Stimulated activated CD8-positive, alpha-beta memory T cell treated with anti-CD3 and anti-CD28 coated beads, Interleukin-12 subunit alpha, Interleukin-12 subunit beta, amount 100 ng/mL, for 24 hours (primary cell): ENCODE measurements around the gene IMPACT.

ENCODE experiments used
- DNase-seq: peaks from one replicate; pipeline ENCODE4 v3.0.0-alpha.2; 2020; ENCODE audit errors: extremely low read depth

Gene IMPACT

DNA sequence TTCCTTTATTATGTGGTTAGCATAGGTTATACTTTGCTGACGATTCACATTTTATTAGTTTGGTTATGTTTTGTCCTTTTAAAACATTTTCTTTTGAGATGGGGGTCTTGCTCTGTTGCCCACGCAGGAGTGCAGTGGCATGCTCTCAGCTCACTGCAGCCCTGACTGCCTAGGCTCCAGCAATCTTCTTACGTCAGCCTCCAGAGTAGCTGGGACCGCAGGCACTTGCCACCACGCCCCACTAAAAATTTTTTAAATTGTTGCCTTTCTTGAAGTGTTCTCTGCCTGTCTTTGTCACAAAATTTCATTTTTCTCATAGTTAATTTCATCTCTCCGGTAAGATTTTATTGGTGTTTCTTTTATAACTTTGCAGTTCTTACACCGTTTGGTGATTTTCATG lies 52.9 kb downstream of the IMPACT start:
- no peak for DNase-seq

DNA sequence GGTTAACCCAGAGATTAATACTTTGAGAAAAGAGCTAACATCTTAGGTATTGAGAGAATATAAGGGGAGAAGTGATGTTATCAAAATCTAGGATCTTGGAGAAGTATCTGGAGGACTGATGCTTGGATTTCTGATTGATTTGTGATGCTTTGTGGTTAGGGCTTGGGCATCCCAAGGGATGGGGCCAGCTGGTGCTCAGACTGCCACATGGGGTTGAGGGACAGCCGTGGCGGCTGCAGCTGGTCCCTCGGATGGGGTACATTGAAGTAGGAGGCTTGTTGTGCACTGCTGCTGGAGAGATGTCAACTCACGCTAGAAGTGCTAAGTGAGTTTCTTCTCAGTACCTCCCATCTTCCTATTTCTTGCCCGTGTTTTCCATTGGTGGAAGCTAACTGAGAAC lies 56.4 kb downstream of the IMPACT start:
- no peak for DNase-seq

DNA sequence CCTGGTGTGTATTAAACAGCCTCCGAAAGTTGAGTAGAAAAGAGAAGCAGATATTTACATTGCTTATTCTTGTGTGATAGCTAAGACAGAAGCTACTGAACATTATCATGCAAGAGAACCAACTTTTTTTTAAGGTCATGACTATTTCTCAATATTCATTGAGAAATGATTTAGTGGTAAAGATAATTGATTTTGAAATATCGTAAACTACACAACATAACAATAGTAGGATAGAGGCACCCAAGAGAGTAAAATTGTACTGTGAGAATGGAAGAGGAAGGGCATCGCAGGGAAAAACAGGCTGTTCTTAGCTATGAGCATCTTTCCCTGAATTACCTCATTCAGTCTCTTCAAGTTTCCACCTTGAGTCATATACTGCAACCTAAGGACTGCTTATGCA lies 59.2 kb downstream of the IMPACT start:
- no peak for DNase-seq

DNA sequence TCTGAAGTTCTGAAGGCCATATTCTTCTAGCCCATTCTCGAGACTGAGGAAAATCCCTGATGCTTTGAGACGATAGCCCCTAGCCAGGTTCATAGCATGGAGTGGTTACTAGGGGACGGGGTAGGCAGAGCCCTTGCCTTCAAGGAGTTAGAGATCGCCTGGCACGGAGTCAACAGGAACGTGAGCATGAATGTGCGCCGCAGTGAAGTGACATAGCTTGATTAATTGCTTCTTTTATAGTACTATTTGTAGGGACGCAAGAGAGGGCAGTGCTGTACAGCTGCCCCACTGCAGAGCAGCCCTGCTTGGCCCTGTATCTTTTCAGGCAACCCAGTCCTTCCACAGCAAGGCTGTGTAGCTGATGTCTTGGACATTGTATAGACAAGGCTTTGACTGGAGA lies 60.2 kb downstream of the IMPACT start:
- no peak for DNase-seq

DNA sequence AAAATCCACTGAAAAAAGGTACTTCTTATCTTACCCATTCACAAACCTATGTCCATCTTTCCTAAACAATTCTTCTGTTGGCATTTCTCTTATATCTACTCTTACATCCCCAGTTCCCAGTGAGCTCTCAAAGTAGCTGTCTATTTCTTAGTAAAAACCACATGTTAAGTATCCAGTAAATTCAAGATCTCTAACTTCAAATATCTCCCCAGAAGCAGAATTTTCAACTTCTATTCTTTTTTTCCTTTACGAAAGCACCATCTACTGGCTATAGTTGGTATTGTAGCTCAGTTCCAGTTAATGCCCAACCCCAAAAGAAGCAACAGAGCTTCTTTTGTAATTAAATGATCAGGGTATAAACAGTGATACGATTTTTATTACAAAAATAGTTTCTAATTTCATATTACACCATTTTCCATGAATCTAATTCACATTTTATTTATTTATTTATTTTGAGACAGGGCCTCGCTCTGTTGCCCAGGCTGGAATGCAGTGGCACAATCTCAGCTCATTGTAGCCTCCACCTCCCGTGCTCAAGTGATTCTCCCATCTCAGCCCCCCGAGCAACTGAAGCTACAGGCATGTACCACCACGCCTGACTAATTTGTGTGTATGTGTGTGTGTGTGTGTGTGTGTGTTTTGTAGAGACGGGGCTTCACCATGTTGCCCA lies 62.5 kb downstream of the IMPACT start:
- DNase-seq = no peak

DNA sequence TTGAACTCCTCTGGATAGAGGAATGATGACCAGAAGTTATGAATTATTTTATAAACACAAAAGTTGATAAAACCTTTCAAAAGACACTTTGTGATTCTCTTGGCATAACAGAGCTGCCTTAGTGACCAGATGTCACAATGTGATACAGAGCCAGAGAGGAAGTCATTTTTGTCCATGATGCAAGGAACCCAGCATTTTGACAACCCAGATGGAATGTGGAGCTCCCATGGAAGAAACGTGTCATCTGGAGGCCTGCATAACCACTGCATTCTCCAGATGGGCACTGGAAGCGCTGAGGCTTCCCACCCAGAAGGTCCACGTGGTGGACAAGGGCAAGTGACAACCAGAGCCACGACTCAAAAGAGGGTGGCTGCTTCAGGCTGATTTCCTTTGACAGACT lies 64.1 kb downstream of the IMPACT start:
- DNase-seq = no peak

DNA sequence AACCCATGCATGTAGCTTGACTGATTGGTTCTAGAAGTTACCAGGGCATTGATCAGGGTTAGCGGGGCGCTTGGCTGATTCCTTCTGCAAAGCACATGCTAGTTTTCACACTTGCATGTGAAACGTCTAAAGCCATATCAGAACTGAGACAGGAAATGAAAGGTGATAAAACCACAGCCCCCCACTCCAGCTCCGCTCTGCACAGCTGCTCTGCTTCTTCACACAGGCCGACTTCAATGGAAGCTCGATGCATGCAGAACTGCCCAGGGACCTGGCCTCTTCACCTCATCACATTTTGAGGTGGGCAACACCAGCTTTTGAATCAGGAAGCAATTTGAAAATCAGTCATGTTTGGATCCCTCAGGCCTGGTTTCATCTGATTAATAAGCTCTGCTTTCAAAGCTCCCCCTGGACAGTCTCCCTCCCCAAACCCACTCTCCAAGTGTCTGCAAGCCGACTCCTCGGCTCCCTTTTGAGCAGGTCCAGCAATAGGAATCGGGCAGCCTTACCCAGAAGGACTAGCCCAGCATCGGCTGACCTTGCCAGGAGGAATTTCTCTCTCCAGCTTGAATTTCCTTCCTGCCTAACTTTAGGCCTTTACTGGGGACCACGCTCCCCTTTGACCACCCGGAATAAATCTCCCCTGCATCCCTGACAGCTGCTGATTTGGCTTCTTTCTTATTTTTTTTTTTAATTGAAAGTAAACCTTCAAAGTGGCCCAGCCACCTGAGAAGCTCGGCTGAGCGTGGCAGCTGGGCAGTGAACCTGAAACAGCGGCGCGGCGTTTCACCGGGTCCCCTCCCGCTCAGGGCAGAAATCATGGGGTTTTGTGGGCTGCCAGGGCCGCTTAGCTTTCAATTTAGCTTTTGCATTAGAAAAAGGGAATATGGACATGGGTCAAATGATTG lies 65.7 kb downstream of the IMPACT start:
- DNase-seq = no peak

DNA sequence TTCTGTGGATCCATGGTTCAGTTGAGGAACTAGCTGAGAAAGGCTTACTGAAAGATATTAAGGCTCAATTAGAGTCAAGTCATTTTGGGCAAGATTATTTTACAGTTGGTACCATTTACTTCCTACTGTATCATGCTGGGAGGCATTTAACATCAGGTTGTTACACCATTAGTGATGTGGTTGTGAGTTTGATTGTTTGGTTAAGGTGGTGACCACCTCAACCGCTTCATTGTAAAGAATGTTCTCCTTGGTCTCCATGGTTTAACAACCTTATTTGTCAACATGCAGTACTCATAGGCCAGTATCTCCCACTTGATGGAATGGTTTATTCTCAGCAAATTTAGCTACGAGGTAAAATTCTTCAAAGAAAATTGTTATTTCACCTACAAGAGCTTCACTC lies 68.1 kb downstream of the IMPACT start:
- DNase-seq = no peak

DNA sequence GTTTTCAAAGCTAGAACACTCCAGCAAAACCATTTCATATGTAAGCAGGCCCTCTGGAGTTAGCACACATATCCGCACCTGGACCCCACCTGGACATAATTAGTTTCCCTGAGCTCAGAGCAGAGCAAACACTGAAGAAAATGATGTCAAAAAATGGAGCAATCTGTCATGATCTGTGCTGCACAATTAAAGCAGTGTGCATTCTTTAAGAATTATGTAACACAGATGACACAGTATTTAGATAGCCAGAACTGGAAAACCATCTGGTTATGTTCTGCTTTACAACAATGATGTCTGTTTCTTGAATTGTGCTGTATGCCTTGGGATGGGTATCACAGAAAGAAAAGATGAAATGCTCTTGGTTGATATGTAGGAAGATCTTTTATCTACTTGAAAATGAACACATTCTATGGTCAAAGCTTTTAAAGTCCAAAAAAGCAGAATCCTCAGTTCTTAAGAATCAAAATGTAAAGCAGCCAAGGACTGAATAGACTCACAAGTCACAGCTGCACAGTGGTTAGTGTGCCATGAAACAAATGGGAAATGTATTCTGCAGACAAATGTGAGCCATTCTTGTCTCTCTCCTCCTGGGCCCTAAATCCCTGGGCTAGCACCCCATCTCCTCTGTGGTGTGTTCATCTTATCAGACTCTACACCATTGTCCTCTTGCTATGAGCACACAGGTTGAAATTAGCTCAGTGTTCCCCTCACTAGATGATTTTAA lies 70.7 kb downstream of the IMPACT start:
- no peak for DNase-seq

DNA sequence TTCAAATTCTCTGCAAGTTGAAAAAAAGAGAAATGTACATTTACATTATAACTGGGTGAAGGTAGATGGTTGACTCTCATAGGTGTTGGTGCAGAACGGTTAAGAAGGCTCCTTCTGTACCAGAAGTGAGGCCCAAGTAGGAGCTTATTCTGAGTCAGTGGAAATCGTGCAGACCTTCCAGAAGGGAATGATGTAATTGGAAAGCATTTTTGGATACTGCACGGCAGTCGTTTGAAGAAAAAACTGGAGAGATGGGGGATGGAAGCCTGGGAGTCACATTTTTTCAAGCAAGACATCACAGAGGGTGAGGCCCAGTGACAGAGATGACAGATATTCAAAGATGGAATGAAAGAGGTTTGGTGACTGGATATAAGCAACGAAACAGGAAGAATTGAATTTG lies 73.3 kb downstream of the IMPACT start:
- DNase-seq = no peak

DNA sequence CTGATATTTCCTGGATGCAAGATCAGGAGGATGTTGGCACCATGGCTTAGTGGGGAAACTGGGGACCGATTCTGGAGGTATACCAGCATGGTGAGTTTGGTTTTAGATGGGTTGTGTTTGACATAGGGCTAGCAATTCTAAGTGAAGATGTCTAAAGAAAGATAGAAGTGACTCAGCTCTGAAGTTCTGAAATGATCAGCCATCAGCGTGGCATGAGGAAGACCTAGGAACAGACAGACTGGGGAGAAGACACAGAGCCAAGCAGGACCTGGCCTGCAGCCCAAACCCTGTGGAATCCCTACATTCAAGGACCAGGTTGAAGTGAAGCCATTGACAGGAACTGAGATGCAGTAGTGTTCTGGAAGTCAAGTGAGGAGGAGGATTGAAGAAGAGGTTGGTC lies 73.7 kb downstream of the IMPACT start:
- DNase-seq = no peak

DNA sequence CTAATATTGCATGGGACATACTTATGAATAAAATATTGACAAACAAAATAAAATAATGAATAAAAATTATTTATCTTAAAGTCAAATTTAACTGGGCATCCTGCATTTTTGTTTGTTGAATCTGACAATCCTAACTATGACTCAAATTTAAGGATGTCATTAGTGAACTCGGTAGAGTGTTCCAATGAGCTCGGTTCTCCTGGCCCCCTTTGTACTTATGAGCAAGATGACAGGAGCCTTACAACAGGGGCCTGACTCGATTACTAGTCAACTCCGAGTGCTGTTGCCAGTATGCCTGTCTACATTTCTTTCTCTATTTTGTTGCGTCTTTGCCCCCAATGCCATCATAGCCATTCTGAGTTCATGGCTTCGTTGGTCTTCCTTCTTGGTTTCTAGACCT lies 74.3 kb downstream of the IMPACT start:
- no peak for DNase-seq

DNA sequence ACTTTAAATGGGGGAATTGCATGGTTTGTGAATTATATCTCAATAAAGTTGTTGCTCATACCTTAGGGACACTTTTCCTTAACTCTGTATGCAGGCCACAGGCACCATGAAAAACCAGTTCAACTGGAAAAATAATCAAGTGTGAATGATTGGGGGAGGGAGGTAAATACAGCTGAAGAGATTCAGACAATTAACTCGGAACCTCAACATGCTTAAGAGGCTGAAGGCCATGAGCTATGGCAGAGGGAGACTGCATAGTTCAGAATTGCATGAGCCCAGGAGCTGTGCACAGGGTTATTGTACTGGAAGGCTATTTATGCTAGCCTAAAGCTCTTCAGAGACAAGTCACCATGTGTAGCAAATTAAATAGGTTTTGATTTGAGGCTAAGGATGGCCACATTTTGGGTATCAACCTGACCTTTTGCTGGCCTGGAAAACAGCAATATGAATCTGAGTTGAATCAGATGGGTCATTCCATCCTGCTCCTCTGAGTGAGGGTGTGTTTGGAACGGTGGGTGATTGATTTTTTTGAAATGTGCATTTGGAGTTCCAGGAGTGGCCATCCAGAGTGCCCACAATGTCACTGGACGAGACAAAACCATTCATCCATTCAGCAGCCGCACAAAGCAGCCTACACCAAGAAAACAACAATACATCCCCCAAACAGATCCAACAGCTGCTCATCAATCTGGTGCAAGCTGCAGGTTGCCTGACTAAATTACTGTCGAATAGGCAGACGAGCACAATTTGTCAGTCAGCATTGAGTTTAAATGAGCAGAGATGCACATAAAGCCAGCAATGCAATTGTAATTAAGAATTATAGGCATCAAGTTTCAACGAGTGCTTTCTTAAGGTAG lies 76.4 kb downstream of the IMPACT start:
- no peak for DNase-seq
